HG02852 (cell line): ENCODE measurements around the gene CROCC.

Experiments
- ATAC-seq: cut with Tn5 transposase; IDR thresholded peaks from one replicate; pipeline ENCODE4 v1.9.1; 2021; ENCODE audit warnings: mild to moderate bottlenecking, moderate library complexity; ENCODE audit not compliant: unreplicated experiment

Gene CROCC

DNA sequence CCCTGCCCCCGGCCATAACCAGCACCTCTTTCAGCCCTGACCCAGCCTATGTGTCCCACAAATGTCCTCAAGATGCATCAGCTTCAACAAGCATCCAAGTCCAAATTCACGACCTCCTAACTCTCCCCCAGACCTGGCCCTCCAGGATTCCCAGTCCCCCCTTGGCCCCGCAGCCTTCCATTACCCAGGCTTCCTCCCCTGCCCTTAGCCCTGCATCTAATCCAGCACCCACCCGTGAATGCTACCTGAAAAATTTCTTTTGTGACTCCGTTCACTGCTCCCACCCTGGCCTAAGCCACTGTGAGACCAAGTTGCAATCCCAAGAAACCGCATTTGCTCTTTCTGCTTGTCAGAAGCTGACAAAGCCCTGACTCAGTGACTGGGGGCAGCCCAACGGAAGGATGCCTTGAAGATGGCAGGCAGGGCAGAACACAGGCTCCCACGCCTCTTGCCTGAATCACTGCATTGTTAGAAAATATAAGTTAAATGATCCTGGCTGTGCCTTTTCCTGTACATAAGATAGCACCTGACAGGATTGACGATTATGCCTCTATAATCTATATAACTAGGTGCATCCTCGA is 59.6 kb downstream of the CROCC start:
- ATAC-seq: no peak

DNA sequence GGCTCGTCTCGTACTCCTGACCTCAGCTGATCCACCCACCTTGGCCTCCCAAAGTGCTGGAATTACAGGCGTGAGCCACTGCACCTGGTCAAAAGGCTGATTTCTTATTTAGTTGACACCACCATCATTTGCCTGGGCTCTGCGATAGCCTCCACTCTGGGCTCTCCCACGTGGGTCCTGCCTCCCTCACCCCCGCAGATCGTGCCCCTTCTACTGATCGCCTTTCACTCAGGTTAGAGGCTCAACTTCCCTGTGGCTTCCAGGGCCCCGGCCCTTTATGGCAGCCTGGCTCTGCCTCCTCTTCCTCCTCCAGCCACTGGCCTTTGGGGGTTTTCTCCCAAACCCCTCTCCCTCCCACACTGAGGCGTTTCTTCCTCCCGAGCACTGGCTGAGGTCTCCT is 61.2 kb downstream of the CROCC start:
- ATAC-seq: no peak

DNA sequence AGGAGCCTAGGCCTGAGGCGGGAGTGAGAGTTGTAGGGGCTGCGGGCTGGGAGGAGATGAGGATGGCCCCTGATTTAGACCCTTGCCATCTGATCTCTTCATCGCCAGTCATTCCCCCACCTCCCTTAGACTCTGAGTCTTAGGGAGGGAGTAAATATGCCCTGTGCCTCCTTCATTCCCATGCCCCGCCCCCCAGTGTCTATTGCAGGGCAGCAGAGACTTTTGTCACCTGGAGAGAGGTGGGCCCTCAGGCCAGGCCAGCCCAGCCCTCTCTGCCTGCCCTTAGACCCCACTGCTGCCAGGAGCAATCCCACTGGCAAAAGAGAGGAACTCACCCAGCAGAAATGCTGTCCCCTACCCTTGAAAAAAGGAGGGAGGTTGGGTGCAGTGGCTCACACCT is 61.9 kb downstream of the CROCC start:
- ATAC-seq: no peak

DNA sequence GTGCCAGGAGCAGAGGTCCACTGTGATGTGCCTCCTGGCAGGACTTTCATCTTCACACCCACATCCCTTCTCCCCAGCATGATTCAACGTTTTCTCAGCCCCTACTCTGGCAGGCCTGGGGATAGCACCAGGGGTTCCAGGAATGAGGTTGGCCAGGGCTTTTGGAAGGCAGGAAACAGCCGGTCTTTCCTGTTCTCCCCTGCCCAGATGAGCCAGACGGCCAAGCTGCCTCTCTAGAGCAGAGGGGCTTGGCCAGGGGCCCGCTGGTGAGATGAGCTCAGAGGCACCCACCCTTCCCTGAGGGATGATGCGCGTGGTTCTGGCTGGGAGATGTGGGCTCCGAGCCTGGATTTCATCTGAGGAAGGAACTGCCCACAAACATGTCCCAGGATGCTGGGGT is 63.0 kb downstream of the CROCC start:
- ATAC-seq: no peak

DNA sequence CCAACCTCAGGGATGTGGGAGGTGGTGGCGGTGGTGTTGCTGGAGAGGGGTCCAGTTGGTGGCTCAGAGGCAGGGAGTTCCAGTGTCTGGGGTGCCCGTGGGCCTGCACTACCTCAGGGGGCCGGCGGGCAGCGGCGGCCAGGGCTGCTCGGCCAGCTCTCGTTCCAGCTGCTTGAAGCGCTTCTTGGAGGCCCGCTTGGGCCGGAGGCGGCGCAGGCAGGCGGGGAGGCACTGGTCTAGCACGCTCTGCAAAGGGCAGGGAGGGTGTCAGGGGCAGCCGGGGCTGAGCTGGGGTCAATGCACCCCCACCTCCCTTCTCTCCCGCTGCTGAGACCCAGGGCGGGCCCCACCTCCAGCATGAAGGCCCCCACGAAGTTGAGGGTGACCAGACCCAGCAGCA is 64.4 kb downstream of the CROCC start:
- ATAC-seq: no peak

DNA sequence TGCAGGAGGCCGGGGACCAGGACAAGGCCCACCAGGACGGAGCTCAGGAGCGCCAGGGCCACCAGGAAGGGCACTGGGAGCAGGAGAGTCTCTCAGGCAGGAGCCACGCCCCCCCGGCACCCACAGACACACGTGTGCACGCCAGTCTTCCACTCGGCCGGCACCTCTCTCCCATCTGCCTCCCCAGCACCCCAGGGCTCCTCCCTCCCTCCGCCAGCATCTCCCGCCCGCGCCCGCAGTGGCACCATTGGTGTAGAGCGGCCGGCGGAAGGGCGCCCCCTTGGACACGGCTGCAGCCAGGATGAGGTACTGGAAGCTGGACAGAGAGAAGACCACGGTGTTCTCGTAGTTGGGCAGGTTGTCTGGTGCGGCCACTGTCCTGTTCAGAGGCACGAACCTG is 64.8 kb downstream of the CROCC start:
- no peak for ATAC-seq

DNA sequence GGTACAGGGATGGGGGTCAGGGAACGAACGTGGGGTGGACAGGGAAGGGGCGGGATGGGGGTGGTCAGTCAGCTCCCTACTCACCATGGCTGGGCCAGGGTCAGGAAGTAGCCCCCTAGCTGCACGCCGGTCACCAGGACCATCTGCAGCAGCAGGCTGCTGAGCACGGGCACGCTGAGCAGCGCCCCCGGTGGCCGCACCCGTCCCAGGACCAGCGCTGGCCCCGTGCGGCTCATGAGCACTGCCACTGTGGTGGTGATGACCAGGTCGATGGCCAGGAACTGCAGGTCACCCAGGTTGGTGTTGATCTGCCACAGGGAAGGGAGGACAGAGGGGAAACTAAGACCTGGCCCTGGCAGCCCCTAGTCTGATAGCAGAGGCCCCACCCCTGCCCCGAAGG is 65.2 kb downstream of the CROCC start:
- ATAC-seq: no peak

DNA sequence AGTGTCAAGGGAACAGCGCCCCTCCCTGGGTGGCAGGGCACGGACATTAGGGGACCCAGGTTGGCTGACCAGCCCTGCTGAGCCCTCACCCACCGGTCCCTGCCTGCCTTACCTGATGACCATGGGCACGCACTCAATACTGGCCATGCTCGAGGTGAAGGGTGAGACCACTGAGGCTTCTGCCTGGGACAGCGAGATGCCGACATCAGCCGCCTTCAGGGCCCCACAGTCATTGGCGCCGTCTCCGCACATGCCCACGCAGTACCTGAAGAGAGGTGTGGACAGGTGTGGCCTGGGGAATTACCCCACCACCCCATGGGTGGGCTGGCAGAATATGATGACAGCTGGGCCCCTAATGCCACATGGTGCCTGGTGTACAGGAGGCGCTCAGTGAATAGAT is 66.5 kb downstream of the CROCC start:
- ATAC-seq: no peak

DNA sequence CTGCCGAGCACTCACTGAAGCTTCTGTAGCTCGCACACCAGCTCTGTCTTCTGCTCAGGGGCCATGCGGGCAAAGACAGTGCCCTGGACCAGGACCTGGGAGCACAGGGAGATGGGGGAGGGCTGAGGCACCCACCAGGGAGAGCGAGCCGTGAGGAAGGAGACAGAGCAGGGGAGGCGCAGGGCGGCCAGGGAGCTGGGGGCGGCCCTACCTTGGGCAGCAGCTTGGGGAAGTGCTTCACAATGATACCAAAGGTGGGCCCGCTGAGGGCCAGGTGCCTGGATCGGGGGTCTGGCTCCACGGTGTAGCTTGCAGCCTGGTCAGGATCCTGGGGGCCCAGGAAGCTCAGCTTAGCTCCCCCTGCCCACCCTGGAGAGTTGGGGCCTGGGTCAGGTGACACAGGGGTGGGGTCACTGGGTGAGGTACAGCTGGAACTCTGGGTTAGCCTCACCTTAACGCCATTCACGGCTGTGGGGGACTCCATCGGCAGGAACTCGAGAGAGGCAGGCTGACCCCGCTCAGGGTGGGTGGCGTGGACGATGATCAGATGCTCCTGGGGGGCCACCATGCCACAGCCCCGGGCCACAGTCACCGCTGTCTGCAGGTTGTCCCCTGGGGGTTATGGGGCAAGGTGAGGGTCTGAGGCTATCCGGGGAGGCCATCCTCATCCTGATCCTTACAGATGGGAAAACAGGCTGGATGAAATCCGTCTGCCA is 68.1 kb downstream of the CROCC start:
- no peak for ATAC-seq

DNA sequence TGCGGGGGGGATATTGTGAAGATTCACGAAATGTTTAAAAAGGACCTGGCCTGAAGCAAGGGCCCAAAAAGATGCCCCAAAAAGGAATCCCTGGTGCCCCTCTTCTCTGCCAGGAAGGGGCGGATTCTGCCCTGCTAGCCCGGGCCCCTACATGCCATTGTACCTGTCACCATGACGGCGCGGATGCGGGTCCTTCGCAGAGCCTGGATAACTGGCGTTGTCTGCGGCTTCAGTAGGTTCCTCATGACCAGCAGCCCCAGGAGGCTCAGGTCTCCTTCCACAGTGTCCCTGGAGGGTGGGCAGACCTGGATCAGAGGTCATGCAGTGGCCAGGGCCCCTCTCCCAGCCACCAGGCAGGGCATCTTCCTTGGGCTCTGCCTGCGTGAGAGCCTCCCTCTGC is 69.8 kb downstream of the CROCC start:
- ATAC-seq: no peak

DNA sequence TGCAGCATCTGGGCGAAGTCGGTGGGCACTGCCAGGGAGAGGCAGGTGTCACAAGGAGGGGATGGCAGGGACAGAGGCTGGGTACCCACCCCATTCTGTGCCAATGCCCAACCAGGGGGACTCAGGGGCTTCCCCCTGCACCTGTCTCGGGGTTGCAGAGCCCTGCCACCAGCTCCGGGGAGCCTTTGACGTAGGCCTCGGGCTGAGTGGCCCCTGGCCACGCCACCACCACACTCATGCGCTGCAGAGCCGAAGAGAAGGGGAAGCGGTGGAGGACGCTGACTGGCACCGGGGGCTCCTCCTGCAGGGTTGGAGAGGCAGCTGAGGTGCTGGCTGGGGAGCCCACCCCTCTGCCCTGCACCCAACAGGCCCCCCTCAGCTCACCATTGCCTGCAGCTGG is 70.4 kb downstream of the CROCC start:
- ATAC-seq: no peak

DNA sequence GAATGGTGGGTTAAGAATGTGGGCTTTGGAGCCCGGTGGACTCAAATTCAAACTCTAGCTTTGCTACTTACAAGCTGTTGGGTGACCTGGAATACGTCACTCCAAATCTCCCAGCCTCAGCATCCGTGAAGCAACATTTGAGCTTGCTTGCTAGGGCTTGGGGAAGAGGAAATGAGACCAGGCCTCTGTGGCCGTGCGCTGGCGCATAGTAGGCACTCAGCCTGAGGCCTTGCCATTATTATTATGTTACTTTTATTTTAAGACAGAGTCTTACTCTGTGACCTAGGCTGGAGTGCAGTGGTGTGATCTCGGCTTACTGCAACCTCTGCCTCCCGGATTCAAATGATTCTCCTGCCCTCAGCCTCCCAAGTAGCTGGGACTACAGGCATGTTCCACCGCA is 70.9 kb downstream of the CROCC start:
- no peak for ATAC-seq

DNA sequence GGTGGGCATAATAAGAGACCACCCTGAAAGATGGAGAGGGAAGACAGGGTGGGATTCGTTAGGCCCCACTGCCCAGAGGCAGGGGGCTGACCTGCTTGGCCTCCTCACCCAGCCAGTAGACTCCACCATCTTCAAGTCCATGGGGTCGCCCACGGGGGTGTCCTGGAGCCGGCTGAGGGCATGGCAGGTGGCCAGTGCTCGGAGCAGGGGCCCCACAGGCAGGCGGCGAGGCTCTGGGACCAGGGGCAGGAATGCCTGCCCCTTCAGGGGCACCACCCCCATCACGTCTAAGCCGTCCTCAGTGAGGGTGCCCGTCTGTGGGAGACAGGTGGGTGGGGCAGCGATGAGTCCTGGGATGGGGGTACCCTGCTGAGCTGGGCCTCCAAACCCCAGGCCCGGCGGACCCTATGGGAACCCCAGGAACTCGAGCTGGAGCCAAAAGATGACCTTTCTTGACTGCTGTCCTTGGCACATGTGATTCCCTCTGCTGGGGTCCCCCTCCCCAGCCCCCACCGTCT is 71.8 kb downstream of the CROCC start:
- ATAC-seq: no peak

DNA sequence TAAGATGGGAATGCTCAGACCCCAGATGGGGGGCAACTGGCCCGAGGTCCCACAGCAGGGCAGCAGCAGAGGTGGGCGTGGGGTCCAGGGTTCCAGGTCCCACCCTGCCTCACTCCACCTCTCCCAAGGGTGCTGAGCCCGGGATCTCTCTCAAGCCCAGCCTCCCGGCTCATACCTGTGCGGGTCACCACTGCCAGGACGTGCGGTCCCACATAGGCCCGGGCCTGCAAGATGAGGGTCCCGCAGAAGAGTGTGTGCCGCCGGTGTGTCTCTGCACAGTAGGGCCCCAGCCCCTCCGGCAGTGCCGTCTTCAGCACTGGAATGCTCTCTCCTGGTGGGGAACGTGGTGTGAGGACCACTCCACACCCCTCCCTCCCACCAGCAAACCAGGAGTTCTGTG is 75.1 kb downstream of the CROCC start:
- ATAC-seq: no peak

DNA sequence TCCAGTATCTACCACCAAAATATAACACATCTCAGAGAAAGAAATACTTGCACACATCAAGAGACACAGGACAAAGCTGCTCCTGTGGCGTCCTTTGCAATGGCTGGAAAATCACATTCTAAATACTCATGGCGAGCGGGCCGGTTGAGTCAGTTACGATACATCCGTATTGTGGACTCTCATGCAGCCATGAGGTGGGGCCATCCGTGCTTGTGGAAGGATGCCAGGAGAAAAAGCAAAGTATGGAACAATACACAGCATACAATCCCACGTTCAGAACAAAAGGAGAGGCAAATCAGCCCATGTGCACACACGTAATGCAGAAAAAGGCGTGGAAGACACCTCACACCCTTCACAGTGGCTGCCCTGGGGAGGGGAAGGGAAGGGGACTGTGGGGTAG is 76.9 kb downstream of the CROCC start:
- no peak for ATAC-seq

DNA sequence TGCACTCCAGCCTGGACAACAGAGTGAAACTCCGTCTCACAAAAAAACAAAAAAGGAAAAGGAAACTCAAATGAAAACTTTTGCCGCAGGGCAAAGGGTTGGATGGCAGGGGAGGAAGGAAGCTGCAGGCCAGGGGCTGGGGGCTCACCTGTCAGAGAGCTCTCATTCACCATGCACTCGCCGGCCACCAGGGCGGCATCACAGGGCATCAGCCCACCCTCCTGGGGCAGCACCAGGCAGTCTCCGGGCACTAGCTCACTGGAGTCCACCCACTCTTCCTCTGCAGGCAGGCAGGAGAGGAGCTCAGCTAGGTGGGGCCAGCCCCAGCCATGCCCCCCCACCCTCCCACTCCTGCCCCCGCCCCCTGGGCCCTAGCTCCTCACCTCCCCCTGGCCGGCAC is 78.1 kb downstream of the CROCC start:
- no peak for ATAC-seq

DNA sequence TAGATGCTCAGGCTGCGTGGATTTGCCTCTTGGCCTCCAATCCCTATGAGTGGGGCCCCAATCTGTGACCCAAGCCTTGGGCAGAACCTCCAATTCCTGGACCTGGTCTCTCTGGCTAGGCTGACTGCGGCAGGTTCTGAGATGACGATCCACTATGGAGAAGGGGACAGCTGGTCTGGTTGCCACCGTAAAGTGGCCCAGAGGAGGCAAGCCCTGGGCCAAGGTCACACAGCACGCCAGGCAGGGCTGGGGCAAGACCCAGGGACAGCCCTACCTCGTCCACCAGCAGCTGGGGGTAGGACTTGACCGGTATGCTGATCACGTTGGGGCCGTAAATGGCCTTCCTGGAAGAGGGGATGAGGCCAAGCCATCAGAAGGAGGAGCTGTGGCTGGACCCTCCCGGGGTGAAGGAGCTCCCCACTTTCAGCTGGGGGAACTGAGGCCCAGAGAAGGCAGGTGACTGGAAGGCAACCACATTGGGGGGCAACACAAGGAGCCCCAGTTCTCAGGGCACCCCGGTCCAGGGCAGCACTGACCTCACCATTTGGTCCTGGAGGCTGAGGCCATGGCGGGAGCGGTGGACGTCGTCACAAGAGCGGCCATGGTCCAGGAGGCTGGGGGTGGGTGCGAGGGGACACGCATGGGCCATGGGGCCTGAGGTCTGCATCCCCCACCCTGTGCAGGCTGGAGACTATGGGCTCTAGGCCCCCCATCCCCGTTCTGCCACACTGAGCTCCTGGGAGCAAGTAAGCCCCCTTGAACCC is 80.2 kb downstream of the CROCC start:
- ATAC-seq: no peak

DNA sequence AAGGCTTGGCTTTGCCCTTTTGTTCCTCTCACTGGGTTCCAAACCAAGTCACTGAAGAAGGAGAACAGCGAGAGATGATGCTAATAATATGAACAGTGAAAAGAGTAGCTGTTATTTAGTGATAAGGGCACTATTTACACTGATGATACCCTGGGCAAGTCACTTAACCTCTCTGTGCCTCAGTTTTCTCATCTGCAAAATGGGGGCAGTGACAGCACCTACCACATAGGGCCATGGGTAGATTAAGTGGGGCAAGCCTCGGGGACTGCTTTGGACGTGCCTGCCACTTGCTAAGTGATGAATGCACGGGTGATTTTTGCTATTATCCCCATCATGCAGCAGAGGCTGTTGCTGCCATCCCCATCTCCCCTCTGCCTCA is 80.8 kb downstream of the CROCC start:
- ATAC-seq: no peak

DNA sequence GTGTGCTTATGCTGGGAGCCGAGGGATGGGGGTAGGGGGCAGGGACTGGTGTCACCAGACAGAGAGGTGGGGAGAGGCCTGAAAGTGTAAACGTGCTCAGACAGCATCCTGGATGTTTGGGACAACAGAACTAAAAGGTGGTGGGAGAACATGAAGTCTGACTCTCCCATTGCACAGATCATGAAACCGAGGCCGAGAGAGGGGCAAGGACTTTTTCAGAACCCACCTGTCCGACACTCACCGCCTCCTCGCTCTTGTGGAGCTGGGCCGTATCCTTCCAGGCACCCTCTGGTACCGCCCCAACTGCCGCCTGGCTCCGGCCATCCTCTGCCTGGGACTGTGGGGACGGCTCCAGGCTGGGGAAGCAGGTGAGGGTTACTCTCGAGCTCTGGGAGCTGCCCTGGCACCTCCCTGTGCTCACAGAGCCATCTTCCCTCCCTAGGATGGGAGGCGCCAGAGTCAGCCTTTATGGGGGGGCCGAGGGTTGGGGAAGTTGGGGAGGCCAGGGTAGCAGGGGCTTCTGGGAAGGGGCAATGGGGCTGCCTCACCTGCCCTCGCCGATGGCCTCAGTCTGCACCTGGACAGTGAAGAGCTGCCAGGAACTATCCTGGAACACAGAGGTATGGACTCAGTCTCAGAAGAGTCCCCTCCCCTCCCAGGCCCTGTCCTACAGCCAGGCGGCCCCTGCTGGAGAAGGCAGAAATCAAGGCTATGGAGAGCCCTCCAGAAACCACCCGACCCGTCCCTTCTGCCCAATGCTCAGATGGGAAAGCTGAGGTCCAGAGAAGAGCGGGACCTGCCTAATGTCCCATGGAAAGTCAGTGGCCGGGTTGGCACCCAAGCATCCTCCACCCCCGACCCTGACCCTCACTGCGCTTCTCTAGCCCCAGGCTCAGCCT is 83.0 kb downstream of the CROCC start:
- no peak for ATAC-seq

DNA sequence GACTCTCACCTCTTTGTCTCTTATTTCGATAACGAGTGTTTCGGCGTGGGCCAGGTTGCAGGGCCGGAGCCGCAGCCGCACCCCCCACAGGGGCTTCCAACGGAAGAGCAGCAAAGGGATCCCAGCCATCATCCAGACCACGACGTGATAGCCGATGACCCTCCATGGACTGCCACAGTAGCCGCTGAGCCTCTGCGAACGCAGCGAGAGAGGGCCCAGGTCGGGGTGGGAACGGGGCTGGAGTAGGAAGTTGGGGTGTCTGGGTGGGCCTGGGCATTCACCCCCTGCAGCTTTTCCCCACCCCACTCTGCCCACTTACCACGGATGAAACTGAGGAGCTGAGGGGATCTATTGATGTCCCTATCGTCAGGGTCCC is 83.6 kb downstream of the CROCC start:
- no peak for ATAC-seq

DNA sequence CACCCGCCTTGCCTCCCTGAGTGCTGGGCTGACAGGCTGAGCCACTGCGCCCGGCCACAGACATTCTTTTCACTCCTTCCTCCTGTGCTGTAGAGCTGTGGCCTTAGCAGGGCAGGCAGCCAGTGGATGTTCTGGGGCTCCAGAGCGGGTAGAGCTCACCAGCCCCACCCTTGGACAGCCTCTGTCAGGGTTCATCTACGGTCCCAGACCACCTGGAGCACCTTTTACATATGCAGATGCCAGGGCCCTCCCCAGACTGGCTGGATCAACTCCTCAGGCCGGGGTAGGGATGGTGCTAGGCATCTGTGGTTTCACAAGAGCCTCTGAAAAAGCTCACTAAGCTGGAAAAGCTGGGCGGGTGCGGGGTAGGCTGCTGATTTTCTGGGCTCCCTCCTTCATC is 85.4 kb downstream of the CROCC start:
- no peak for ATAC-seq
